HUES6 (cell line): Measurements from ENCODE around the gene METTL25.
A peak's percentile ranks its signal among the peaks of the same experiment; 100 is the strongest.

Source experiments
- H3K27ac ChIP-seq: 2 replicates; pipeline ENCODE4 v1.7.0; 2013; ENCODE audit warnings: low read depth, mild to moderate bottlenecking, low read length, inconsistent platforms
- H3K27me3 ChIP-seq: 2 replicates; pipeline ENCODE4 v1.6.1; 2013; ENCODE audit warnings: low read length; ENCODE audit not compliant: control insufficient read depth, insufficient read depth
- H3K36me3 ChIP-seq: 2 replicates; pipeline ENCODE4 v1.6.1; 2013; ENCODE audit warnings: low read length; ENCODE audit not compliant: control insufficient read depth, insufficient read depth
- H3K4me1 ChIP-seq: 2 replicates; pipeline ENCODE4 v1.6.1; 2013; ENCODE audit warnings: low read length; ENCODE audit not compliant: control insufficient read depth, insufficient read depth
- H3K4me3 ChIP-seq: 2 replicates; pipeline ENCODE4 v1.5.1; 2013; ENCODE audit warnings: low read depth, low read length
- H3K9ac ChIP-seq: one replicate; pipeline ENCODE4 v1.6.1; 2013; ENCODE audit warnings: mild to moderate bottlenecking, low read length
- H3K9me3 ChIP-seq: 2 replicates; pipeline ENCODE4 v1.6.1; 2013; ENCODE audit warnings: low read depth, low read length; ENCODE audit not compliant: control insufficient read depth, insufficient read depth

The METTL25 gene

GRCh38 chr12:82358200-82359114 is at the start of gene METTL25, which contains the start of gene CCDC59:
Gene METTL25, plus strand, starts transcription at chr12:82358529. Its CDS starts 37 bp downstream, at chr12:82358566.
Gene CCDC59, minus strand, starts transcription at chr12:82358387. Its CDS starts 11 bp downstream, at chr12:82358376.
- no peaks in the 10 kb centered on the region for H3K27me3 ChIP-seq
- peaks cover 3% of the 10 kb centered on the region; the same call in 1 of the 2 replicates for H3K4me1 ChIP-seq
- peak within 1 kb of the TSS; percentile 96 for H3K4me3 ChIP-seq
- H3K9me3 ChIP-seq, result no peaks in the 10 kb centered on the region
- peak within 1 kb of the TSS; percentile 92 for H3K9ac ChIP-seq
- peaks cover 32% of the 10 kb centered on the region for H3K36me3 ChIP-seq
- peak within 1 kb of the TSS; percentile 93 for H3K27ac ChIP-seq

- Histone ChIP-seq H3K4me3 (peak overlapping the region; percentile 43), H3K27me3 (no peaks in the 10 kb centered on the region), H3K36me3 (no peaks in the 10 kb centered on the region), H3K4me1 (0 out of 2 replicates have a peak, but pooled peaks cover 3% of the 10 kb centered on the region), H3K27ac (no peak overlapping the region), H3K9me3 (no peaks in the 10 kb centered on the region), H3K9ac (no peak overlapping the region)
Observed at GRCh38 chr12:82314406-82314892, 43.9 kb upstream of the METTL25 start.

- Histone ChIP-seq H3K9me3 (no peaks in the 10 kb centered on the region), H3K27me3 (no peaks in the 10 kb centered on the region), H3K9ac (no peak overlapping the region), H3K36me3 (no peaks in the 10 kb centered on the region), H3K27ac (no peak overlapping the region), H3K4me1 (0 out of 2 replicates have a peak, but pooled peaks cover 3% of the 10 kb centered on the region), H3K4me3 (no peak overlapping the region)
Observed at GRCh38 chr12:82319276-82319675, 39.1 kb upstream of the METTL25 start.

GRCh38 chr12:82325540-82326336 is 32.6 kb upstream of the METTL25 start:
- no peak overlapping the region for H3K27ac ChIP-seq
- no peaks in the 10 kb centered on the region for H3K36me3 ChIP-seq
- no peaks in the 10 kb centered on the region for H3K9me3 ChIP-seq

GRCh38 chr12:82326905-82327503 is 31.3 kb upstream of the METTL25 start:
- peaks cover 8% of the 10 kb centered on the region; the same call in 1 of the 2 replicates for H3K4me1 ChIP-seq
- H3K9me3 ChIP-seq, result no peaks in the 10 kb centered on the region
- H3K27ac ChIP-seq, result no peak overlapping the region
- no peaks in the 10 kb centered on the region for H3K36me3 ChIP-seq
- no peak overlapping the region for H3K4me3 ChIP-seq
- no peaks in the 10 kb centered on the region for H3K27me3 ChIP-seq
- H3K9ac ChIP-seq, result no peak overlapping the region

More at GRCh38 chr12:82325540-82326336, 32.6 kb upstream of the METTL25 start:
- no peaks in the 10 kb centered on the region for H3K27me3 ChIP-seq
- peaks cover 8% of the 10 kb centered on the region; the same call in 1 of the 2 replicates for H3K4me1 ChIP-seq
- no peak overlapping the region for H3K4me3 ChIP-seq
- H3K9ac ChIP-seq, result no peak overlapping the region

GRCh38 chr12:82327861-82328260 is 30.5 kb upstream of the METTL25 start:
- Histone ChIP-seq H3K27ac (no peak overlapping the region), H3K9ac (no peak overlapping the region), H3K4me1 (peaks cover 8% of the 10 kb centered on the region; the same call in 1 of the 2 replicates), H3K36me3 (no peaks in the 10 kb centered on the region), H3K9me3 (no peaks in the 10 kb centered on the region), H3K27me3 (no peaks in the 10 kb centered on the region), H3K4me3 (no peak overlapping the region)

GRCh38 chr12:82329508-82329907 is 28.8 kb upstream of the METTL25 start:
- no peaks in the 10 kb centered on the region for H3K9me3 ChIP-seq
- no peaks in the 10 kb centered on the region for H3K36me3 ChIP-seq
- peaks cover 8% of the 10 kb centered on the region; the same call in 1 of the 2 replicates for H3K4me1 ChIP-seq
- no peaks in the 10 kb centered on the region for H3K27me3 ChIP-seq
- no peak overlapping the region for H3K9ac ChIP-seq
- H3K27ac ChIP-seq, result no peak overlapping the region
- no peak overlapping the region for H3K4me3 ChIP-seq

- Histone ChIP-seq H3K4me3 (no peak overlapping the region), H3K36me3 (peaks cover 33% of the 10 kb centered on the region), H3K4me1 (no peaks in the 10 kb centered on the region), H3K9me3 (no peaks in the 10 kb centered on the region), H3K9ac (no peak overlapping the region), H3K27me3 (no peaks in the 10 kb centered on the region), H3K27ac (no peak overlapping the region)
Observed at GRCh38 chr12:82350161-82350560, 8.2 kb upstream of the METTL25 start.

GRCh38 chr12:82351390-82351789 is 6.9 kb upstream of the METTL25 start:
- H3K4me1 ChIP-seq, result no peaks in the 10 kb centered on the region
- H3K9ac ChIP-seq, result no peak overlapping the region
- no peak overlapping the region for H3K27ac ChIP-seq
- H3K9me3 ChIP-seq, result no peaks in the 10 kb centered on the region
- no peaks in the 10 kb centered on the region for H3K27me3 ChIP-seq
- H3K36me3 ChIP-seq, result peaks cover 45% of the 10 kb centered on the region
- no peak overlapping the region for H3K4me3 ChIP-seq

- H3K4me1 ChIP-seq, result peaks cover 3% of the 10 kb centered on the region; the same call in 1 of the 2 replicates
- H3K9ac ChIP-seq, result peak overlapping the region; percentile 92
- peaks cover 42% of the 10 kb centered on the region for H3K36me3 ChIP-seq
- H3K27ac ChIP-seq, result peak overlapping the region; percentile 93
- peak overlapping the region; percentile 96 for H3K4me3 ChIP-seq
- H3K9me3 ChIP-seq, result no peaks in the 10 kb centered on the region
- H3K27me3 ChIP-seq, result no peaks in the 10 kb centered on the region
Observed at GRCh38 chr12:82357340-82357739, 989 bp upstream of the METTL25 start.
